HCT116 (cell line): ENCODE measurements around the gene SMIM3. TPM values are rescaled to one million over a fixed set of nuclear protein-coding genes. Genes with fewer than 3 reads are reported as not detected.
A peak's percentile ranks its signal among the peaks of the same experiment; 100 is the strongest.

Source experiments
- ATAC-seq: fragments of 200-7000 bp; cut with Tn5 transposase; 2 replicates; pipeline ENCODE4 v1.9.1; 2020; ENCODE audit warnings: mild to moderate bottlenecking, moderate library complexity
- BruUV-seq: library from RNA; stranded (reverse); fragments of 400-500 nt; replicated peaks from 2 replicates; lab custom pipeline; 2021; lab: Mats Ljungman, UMichigan
- CTCF ChIA-PET: fragments of 300-600 bp; sonication (Branson Sonifier 250); formaldehyde crosslinking; loops from one replicate; lab custom pipeline; 2021; ENCODE audit warnings: antibody characterized with exemption; lab: Charles Lee
- POLR2A ChIA-PET: fragments of 300-600, 350-600 bp; sonication (Branson Sonifier 250); formaldehyde crosslinking; loops from one replicate; lab custom pipeline; 2021; ENCODE audit warnings: antibody characterized with exemption; lab: Charles Lee
- RAD21 ChIA-PET, 2 experiments: fragments of 300-600 bp; sonication (Branson Sonifier 250); formaldehyde crosslinking; loops; one replicate each; lab custom pipeline; 2023; ENCODE audit warnings: low total read pairs in 2 of 2; ENCODE audit not compliant: uncharacterized antibody in 2 of 2, unreplicated experiment in 2 of 2, low non-redundant PET in 1 of 2; lab: Charles Lee
- DNase-seq: peaks from one replicate; pipeline ENCODE4 v3.0.0-alpha.2; 2010; ENCODE audit warnings: low read depth, low spot score
- H2AFZ ChIP-seq: fragments of 200-600 bp; shearing (Covaris generic), sonication (generic); 2 replicates; pipeline ENCODE4 v1.6.1; 2017; ENCODE audit warnings: low read depth, mixed run types, mixed read lengths, antibody characterized with exemption, low read length; ENCODE audit not compliant: poor library complexity, severe bottlenecking
- H3K27ac ChIP-seq: 2 replicates; pipeline ENCODE4 v1.5.1; 2012; ENCODE audit warnings: low read depth, low read length
- H3K27me3 ChIP-seq: fragments of 200-600 bp; sonication (generic); 2 replicates; pipeline ENCODE4 v1.6.1; 2016; ENCODE audit warnings: mixed run types, low read length, mixed read lengths; ENCODE audit not compliant: insufficient read depth
- H3K36me3 ChIP-seq, 2 experiments: fragments of 200-500 bp in 1 of 2; fragments of 200-600 bp in 1 of 2; sonication (Bioruptor generic) in 1 of 2; sonication (generic) in 1 of 2; 2 replicates each; pipeline versions ENCODE4 v1.5.1 to v1.6.1; 2014 to 2016; ENCODE audit warnings: low read length in 2 of 2, inconsistent platforms in 1 of 2, mixed read lengths in 1 of 2, mixed run types in 1 of 2; ENCODE audit not compliant: insufficient read depth in 2 of 2, control insufficient read depth in 1 of 2
- H3K4me1 ChIP-seq, 2 experiments: fragments of 200-600 bp in 1 of 2; sonication (generic) in 1 of 2; 2 replicates each; pipeline versions ENCODE4 v1.5.1 to v1.6.1; 2012 to 2017; ENCODE audit warnings: low read length in 2 of 2, inconsistent platforms in 1 of 2, mild to moderate bottlenecking in 1 of 2, mixed read lengths in 1 of 2, mixed run types in 1 of 2, moderate library complexity in 1 of 2; ENCODE audit not compliant: insufficient read depth in 2 of 2, control insufficient read depth in 1 of 2
- H3K4me2 ChIP-seq: fragments of 200-600 bp; sonication (generic); 2 replicates; pipeline ENCODE4 v1.6.1; 2017; ENCODE audit warnings: mixed run types, low read length, mixed read lengths
- H3K4me3 ChIP-seq, 2 experiments: fragments of 200-600 bp in 1 of 2; sonication (generic) in 1 of 2; replicated peaks in 1 of 2; 2 replicates each; pipeline ENCODE4 v1.5.1; 2011 to 2016; ENCODE audit warnings: low read length in 2 of 2, control low read depth in 1 of 2, low read depth in 1 of 2, mild to moderate bottlenecking in 1 of 2, mixed read lengths in 1 of 2, mixed run types in 1 of 2
- H3K79me2 ChIP-seq: fragments of 200-600 bp; sonication (generic); 2 replicates; pipeline ENCODE4 v1.6.1; 2017; ENCODE audit warnings: mild to moderate bottlenecking, mixed run types, low read length, moderate library complexity, mixed read lengths; ENCODE audit not compliant: insufficient read depth
- H3K9ac ChIP-seq: fragments of 200-600 bp; sonication (generic); 2 replicates; pipeline ENCODE4 v1.6.1; 2016; ENCODE audit warnings: low read length, mixed read lengths
- H3K9me2 ChIP-seq: fragments of 200-600 bp; sonication (generic), shearing (Covaris generic); 2 replicates; pipeline ENCODE4 v1.6.1; 2017; ENCODE audit warnings: mixed run types, mild to moderate bottlenecking, moderate library complexity; ENCODE audit not compliant: insufficient read depth
- H3K9me3 ChIP-seq, 2 experiments: fragments of 200-500 bp in 1 of 2; fragments of 200-600 bp in 1 of 2; sonication (Bioruptor generic) in 1 of 2; sonication (generic) in 1 of 2; 2 replicates each; pipeline ENCODE4 v1.6.1; 2014 to 2017; ENCODE audit warnings: low read length in 2 of 2, mixed read lengths in 2 of 2, inconsistent platforms in 1 of 2, low read depth in 1 of 2, mild to moderate bottlenecking in 1 of 2, mixed run types in 1 of 2, moderate library complexity in 1 of 2; ENCODE audit not compliant: control insufficient read depth in 1 of 2, insufficient read depth in 1 of 2
- H4K20me1 ChIP-seq: fragments of 200-600 bp; sonication (generic), shearing (Covaris generic); 2 replicates; pipeline ENCODE4 v1.6.1; 2017; ENCODE audit warnings: mixed run types, mild to moderate bottlenecking, moderate library complexity; ENCODE audit not compliant: insufficient read depth
- ATF3 ChIP-seq: IDR thresholded peaks from 2 replicates; pipeline ENCODE4 v1.6.1; 2012
- CEBPB ChIP-seq: IDR thresholded peaks from 2 replicates; pipeline ENCODE4 v1.6.1; 2012; ENCODE audit warnings: low read depth
- CTCF ChIP-seq, 3 experiments: fragments of 200-600 bp in 1 of 3; sonication (generic) in 1 of 3; IDR thresholded peaks in 2 of 3; conservative IDR thresholded peaks in 1 of 3; 2 replicates each; pipeline ENCODE4 v1.5.1; 2012 to 2017; ENCODE audit warnings: low read depth in 2 of 3, low read length in 2 of 3, antibody characterized with exemption in 1 of 3, borderline replicate concordance in 1 of 3, control low read depth in 1 of 3, mild to moderate bottlenecking in 1 of 3, mixed read lengths in 1 of 3, mixed run types in 1 of 3, moderate library complexity in 1 of 3; ENCODE audit not compliant: insufficient read depth in 1 of 3
- ELF1 ChIP-seq: IDR thresholded peaks from 2 replicates; pipeline ENCODE4 v1.6.1; 2012; ENCODE audit warnings: low read depth, borderline replicate concordance
- EZH2phosphoT487 ChIP-seq: fragments of 200-600 bp; IDR thresholded peaks from 2 replicates; pipeline ENCODE4 v1.6.1; 2018; ENCODE audit warnings: antibody characterized with exemption, borderline replicate concordance
- FOSL1 ChIP-seq: IDR thresholded peaks from 2 replicates; pipeline ENCODE4 v1.6.1; 2012; ENCODE audit warnings: low read depth
- JUND ChIP-seq: IDR thresholded peaks from 2 replicates; pipeline ENCODE4 v1.6.1; 2012
- MAX ChIP-seq: IDR thresholded peaks from 2 replicates; pipeline ENCODE4 v1.6.1; 2012
- RAD21 ChIP-seq: IDR thresholded peaks from 2 replicates; pipeline ENCODE4 v1.6.1; 2012; ENCODE audit warnings: low read depth, mild to moderate bottlenecking
- REST ChIP-seq: IDR thresholded peaks from 2 replicates; pipeline ENCODE4 v1.6.1; 2012; ENCODE audit warnings: low read depth
- SP1 ChIP-seq: IDR thresholded peaks from 2 replicates; pipeline ENCODE4 v1.6.1; 2012; ENCODE audit warnings: low read depth
- SRF ChIP-seq: IDR thresholded peaks from 2 replicates; pipeline ENCODE4 v1.6.1; 2012; ENCODE audit warnings: low read depth
- TCF7L2 ChIP-seq: IDR thresholded peaks from 2 replicates; pipeline ENCODE4 v1.7.0; 2011; ENCODE audit warnings: borderline replicate concordance, inconsistent platforms; ENCODE audit not compliant: insufficient read depth, insufficient read length; ENCODE audit errors: extremely low read depth
- YY1 ChIP-seq: IDR thresholded peaks from 2 replicates; pipeline ENCODE4 v1.6.1; 2011; ENCODE audit warnings: low read length, low read depth, moderate library complexity, mild to moderate bottlenecking; ENCODE audit not compliant: insufficient replicate concordance; ENCODE audit errors: extremely low read depth
- ZBTB33 ChIP-seq: IDR thresholded peaks from 2 replicates; pipeline ENCODE4 v1.6.1; 2011; ENCODE audit warnings: mild to moderate bottlenecking, low read length, moderate library complexity; ENCODE audit not compliant: insufficient replicate concordance; ENCODE audit errors: extremely low read depth
- ZFX ChIP-seq: fragments of 450-650 bp; IDR thresholded peaks from 2 replicates; pipeline ENCODE4 v1.6.1; 2017
- intact Hi-C: fragments of 100-400 bp; cut with micrococcal nuclease; formaldehyde crosslinking; loops from 2 replicates; pipeline ENCODE4 v1.10.0; 2022
- total RNA-seq: library from RNA; stranded (reverse); gene quantifications from one replicate; pipeline ENCODE4 v1.2.1, GENCODE V29; 2021; ENCODE audit not compliant: unreplicated experiment

SMIM3 gene
- total RNA-seq, 1 experiment from 2014 or later, result 35.4 TPM

GRCh38 chr5:150781706-150782614 is 3.4 kb downstream of the SMIM3 start:
- Histone ChIP-seq H3K27me3 (no peaks in the 10 kb centered on the region), H3K4me3 (no peak overlapping the region), H3K36me3 (no peaks in the 10 kb centered on the region), H4K20me1 (no peaks in the 10 kb centered on the region), H3K9ac (peak overlapping the region; percentile 26), H2AFZ (no peak overlapping the region), H3K4me1 (peaks cover 70 to 86% of the 10 kb centered on the region in 2 experiments), H3K79me2 (peaks cover 74% of the 10 kb centered on the region), H3K27ac (peak overlapping the region; percentile 89), H3K9me2 (no peaks in the 10 kb centered on the region), H3K9me3 (no peaks in the 10 kb centered on the region), H3K4me2 (peak overlapping the region; percentile 94)
- TF ChIP-seq MAX (no peak), SRF (no peak), CEBPB (no peak), JUND (no peak), TCF7L2 (no peak), YY1 (no peak), SP1 (no peak), ZFX (no peak), ZBTB33 (no peak), CTCF (IDR thresholded peaks at IDR 0.05 in 2 of 3, conservative IDR thresholded peaks at IDR 0.05 in 1 of 3; ENCODE audit: borderline replicate concordance in 1 of 3, insufficient read depth in 1 of 3, low read depth in 2 of 3, low read length in 2 of 3) (no peak), FOSL1 (no peak), ELF1 (no peak), REST (no peak), ATF3 (no peak), RAD21 (no peak), EZH2phosphoT487 (no peak)
- DNase-seq (no peak), ATAC-seq (peak; percentile 12; the same call in 1 of the 2 replicates)
- ChIA-PET RAD21 (no interaction called here), CTCF (interaction anchor here (1.8 kb wide), 1 partner anchor 221 kb away, joined by 4 read pairs; no protein-coding TSS in a partner anchor), POLR2A (interaction anchor here (0.6 to 1.9 kb wide), 5 partner anchors 8 to 291 kb away, joined by 3 to 7 read pairs (median 4); partner anchors contain the start of gene DCTN4)
- intact Hi-C loops, result loop anchor here (10.0 kb wide), 1 partner anchor 327 kb away; no protein-coding TSS in a partner anchor
- BruUV-seq, result no TSS peak
